A673 (cell line): ENCODE measurements around the gene CEP95.

Experiments
- EZH2 ChIP-seq: fragments of 200-600 bp; sonication (generic); IDR thresholded peaks from 2 replicates; pipeline ENCODE4 v1.6.1; 2017; ENCODE audit warnings: borderline replicate concordance, low read depth, mild to moderate bottlenecking, mixed read lengths, antibody characterized with exemption, low read length; ENCODE audit not compliant: poor library complexity, severe bottlenecking
- TF ChIP-seq, protein P1 (sequence below): fragments of 300-800, 200-600 bp; sonication (generic); conservative IDR thresholded peaks from 2 replicates; pipeline ENCODE4 v1.5.1; 2017; ENCODE audit warnings: low read depth, mild to moderate bottlenecking, antibody characterized with exemption, low read length, moderate library complexity, mixed read lengths

DNA sequence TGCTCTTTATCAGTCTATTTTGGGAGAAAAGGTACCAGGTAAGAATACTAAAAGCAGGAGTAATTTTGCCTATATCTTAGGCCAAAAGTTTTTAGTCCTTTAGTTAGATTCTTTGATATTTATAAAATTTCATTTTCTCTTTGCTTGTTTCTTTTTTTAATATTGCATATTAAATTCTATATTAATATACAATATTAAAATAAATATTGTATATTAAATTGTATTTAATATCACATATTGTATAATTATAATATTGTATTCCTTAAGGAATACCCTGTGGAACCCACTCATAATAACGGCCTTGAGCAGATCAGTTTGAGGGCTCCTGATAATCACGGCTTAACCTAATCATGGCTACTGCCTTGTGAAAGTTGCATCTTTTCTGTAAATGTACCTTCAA, 1.9 kb downstream of the CEP95 start:
- TF ChIP-seq, protein P1, sequence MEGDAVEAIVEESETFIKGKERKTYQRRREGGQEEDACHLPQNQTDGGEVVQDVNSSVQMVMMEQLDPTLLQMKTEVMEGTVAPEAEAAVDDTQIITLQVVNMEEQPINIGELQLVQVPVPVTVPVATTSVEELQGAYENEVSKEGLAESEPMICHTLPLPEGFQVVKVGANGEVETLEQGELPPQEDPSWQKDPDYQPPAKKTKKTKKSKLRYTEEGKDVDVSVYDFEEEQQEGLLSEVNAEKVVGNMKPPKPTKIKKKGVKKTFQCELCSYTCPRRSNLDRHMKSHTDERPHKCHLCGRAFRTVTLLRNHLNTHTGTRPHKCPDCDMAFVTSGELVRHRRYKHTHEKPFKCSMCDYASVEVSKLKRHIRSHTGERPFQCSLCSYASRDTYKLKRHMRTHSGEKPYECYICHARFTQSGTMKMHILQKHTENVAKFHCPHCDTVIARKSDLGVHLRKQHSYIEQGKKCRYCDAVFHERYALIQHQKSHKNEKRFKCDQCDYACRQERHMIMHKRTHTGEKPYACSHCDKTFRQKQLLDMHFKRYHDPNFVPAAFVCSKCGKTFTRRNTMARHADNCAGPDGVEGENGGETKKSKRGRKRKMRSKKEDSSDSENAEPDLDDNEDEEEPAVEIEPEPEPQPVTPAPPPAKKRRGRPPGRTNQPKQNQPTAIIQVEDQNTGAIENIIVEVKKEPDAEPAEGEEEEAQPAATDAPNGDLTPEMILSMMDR: no peak
- TF ChIP-seq EZH2: no peak
